BJ (cell line): ENCODE data around the gene CD101. TPM values are rescaled to one million over a fixed set of nuclear protein-coding genes. Genes with fewer than 3 reads are reported as not detected.

Experiments used
- CTCF ChIA-PET: fragments of 350-600 bp; formaldehyde crosslinking; extraction: SDS; loops from one replicate; lab custom pipeline; 2021; ENCODE audit warnings: antibody characterized with exemption, inconsistent platforms; lab: Yijun Ruan, JAX
- POLR2A ChIA-PET: fragments of 300-600 bp; sonication (Branson Sonifier 250); formaldehyde crosslinking; extraction: SDS; loops from one replicate; lab custom pipeline; 2021; ENCODE audit warnings: antibody characterized with exemption; lab: Charles Lee
- DNase-seq: peaks from one replicate; pipeline ENCODE4 v3.0.0-alpha.2; 2011; ENCODE audit warnings: low read depth
- H3K27me3 ChIP-seq: 2 replicates; pipeline ENCODE4 v1.6.0; 2011; ENCODE audit warnings: low read length; ENCODE audit not compliant: control insufficient read depth, insufficient read depth
- H3K36me3 ChIP-seq: 2 replicates; pipeline ENCODE4 v1.5.1; 2011; ENCODE audit warnings: low read length; ENCODE audit not compliant: control insufficient read depth, insufficient read depth
- H3K4me3 ChIP-seq: 2 replicates; pipeline ENCODE4 v1.5.1; 2011; ENCODE audit warnings: low read depth, mild to moderate bottlenecking, control low read depth, low read length
- CTCF ChIP-seq: IDR thresholded peaks from 2 replicates; pipeline ENCODE4 v1.5.1; 2011; ENCODE audit warnings: low read depth, mild to moderate bottlenecking, control low read depth, inconsistent platforms, low read length, moderate library complexity; ENCODE audit not compliant: insufficient read depth
- polyA minus RNA-seq: library from RNA; depleted of rRNA, polyadenylated mRNA; stranded (reverse); fragments of >200 nt; gene quantifications from 2 replicates; pipeline ENCODE4 v1.2.3, GENCODE V29; 2011; rRNA and poly(A)+ RNA removed
- polyA plus RNA-seq: library from polyadenylated mRNA; depleted of rRNA; stranded (reverse); fragments of >200 nt; gene quantifications from 2 replicates; pipeline ENCODE4 v1.2.3, GENCODE V29; 2011; rRNA removed

Gene CD101, protein sequence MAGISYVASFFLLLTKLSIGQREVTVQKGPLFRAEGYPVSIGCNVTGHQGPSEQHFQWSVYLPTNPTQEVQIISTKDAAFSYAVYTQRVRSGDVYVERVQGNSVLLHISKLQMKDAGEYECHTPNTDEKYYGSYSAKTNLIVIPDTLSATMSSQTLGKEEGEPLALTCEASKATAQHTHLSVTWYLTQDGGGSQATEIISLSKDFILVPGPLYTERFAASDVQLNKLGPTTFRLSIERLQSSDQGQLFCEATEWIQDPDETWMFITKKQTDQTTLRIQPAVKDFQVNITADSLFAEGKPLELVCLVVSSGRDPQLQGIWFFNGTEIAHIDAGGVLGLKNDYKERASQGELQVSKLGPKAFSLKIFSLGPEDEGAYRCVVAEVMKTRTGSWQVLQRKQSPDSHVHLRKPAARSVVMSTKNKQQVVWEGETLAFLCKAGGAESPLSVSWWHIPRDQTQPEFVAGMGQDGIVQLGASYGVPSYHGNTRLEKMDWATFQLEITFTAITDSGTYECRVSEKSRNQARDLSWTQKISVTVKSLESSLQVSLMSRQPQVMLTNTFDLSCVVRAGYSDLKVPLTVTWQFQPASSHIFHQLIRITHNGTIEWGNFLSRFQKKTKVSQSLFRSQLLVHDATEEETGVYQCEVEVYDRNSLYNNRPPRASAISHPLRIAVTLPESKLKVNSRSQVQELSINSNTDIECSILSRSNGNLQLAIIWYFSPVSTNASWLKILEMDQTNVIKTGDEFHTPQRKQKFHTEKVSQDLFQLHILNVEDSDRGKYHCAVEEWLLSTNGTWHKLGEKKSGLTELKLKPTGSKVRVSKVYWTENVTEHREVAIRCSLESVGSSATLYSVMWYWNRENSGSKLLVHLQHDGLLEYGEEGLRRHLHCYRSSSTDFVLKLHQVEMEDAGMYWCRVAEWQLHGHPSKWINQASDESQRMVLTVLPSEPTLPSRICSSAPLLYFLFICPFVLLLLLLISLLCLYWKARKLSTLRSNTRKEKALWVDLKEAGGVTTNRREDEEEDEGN
- 0.12 TPM in 1 of 2 replicates, not detected in the other for polyA plus RNA-seq
- polyA minus RNA-seq, result not detected in 2 replicates

- no peak for DNase-seq
- Histone ChIP-seq H3K4me3 (no peak within 1 kb of the TSS), H3K27me3 (no peaks in the 10 kb centered on the region), H3K36me3 (no peaks in the 10 kb centered on the region)
- POLR2A ChIA-PET, result no interaction called here
- no peak for TF ChIP-seq CTCF
- CTCF ChIA-PET, result no interaction called here
Observed at GRCh38 chr1:117001254-117001927, at the start of gene CD101. Gene CD101, plus strand, starts transcription at chr1:117001760. Its CDS starts 58 bp downstream, at chr1:117001818.

DNA sequence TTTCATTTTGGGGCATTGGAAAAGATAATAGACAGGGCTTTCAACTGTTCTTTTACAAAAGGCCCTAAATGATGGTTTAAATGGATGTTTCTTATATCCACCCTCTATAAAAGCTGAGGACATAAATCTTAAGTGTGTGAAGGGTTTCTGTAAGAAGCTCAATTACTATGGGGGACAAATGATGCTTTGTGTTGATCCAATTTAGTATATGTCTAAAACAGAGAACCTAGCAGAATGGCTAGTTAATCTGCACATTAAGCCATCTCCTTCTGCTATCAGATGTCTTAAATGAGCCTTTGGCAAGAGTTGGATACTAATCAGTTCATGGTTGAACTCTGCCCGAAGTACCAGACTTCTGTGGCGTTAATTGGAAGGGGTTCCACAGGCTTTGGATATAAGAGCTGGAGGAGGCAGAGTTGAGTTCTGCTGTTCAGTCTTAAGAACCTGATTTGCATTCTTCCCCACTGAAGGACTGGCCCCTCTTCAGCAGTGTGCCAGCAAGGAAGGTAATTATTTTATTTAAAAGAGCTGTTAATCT, 48.8 kb upstream of the CD101 start:
- no peaks in the 10 kb centered on the region; the same call in 1 of the 2 replicates for H3K27me3 ChIP-seq
- POLR2A ChIA-PET, result no interaction called here
- CTCF ChIA-PET, result interaction anchor here (1.1 kb wide), 1 partner anchor 18 kb away, joined by 4 read pairs; no protein-coding TSS in a partner anchor

GRCh38 chr1:116954440-116954839, 47.1 kb upstream of the CD101 start:
- DNase-seq, result no peak
- POLR2A ChIA-PET, result no interaction called here
- no peaks in the 10 kb centered on the region for H3K36me3 ChIP-seq
- CTCF ChIA-PET, result no interaction called here
- H3K4me3 ChIP-seq, result no peak overlapping the region
- no peak for TF ChIP-seq CTCF
- H3K27me3 ChIP-seq, result no peaks in the 10 kb centered on the region; the same call in 1 of the 2 replicates

More for the DNA sequence above, 48.8 kb upstream of the CD101 start:
- Histone ChIP-seq H3K4me3 (no peak overlapping the region), H3K36me3 (no peaks in the 10 kb centered on the region)
- no peak for DNase-seq
- TF ChIP-seq CTCF, result no peak

GRCh38 chr1:116956378-116956777, 45.2 kb upstream of the CD101 start:
- ChIA-PET POLR2A (no interaction called here), CTCF (interaction anchor here (1.4 kb wide), 1 partner anchor 10 kb away, joined by 3 read pairs; no protein-coding TSS in a partner anchor)
- Histone ChIP-seq H3K36me3 (no peaks in the 10 kb centered on the region), H3K27me3 (no peaks in the 10 kb centered on the region; the same call in 1 of the 2 replicates), H3K4me3 (no peak overlapping the region)
- DNase-seq, result no peak
- TF ChIP-seq CTCF, result no peak
